ENCODE measurements around the gene TPM1. TPM values are rescaled to one million over a fixed set of nuclear protein-coding genes. Genes with fewer than 3 reads are reported as not detected.

TPM1 gene
- total RNA-seq, 1 experiment from 2014 or later = 22.5 TPM

GRCh38 chr15:63107895-63108546, 65.5 kb downstream of the TPM1 start:
- H3K36me3 ChIP-seq (ENCODE audit: control insufficient read depth in 1 of 2, insufficient read depth in 2 of 2, low read length in 2 of 2) = no peaks in the 10 kb centered on the region
- H4K20me1 ChIP-seq (ENCODE audit: insufficient read depth) = no peaks in the 10 kb centered on the region
- peak overlapping the region; percentile 98 for H2AFZ ChIP-seq (ENCODE audit: low read depth, low read length, poor library complexity, severe bottlenecking)
- intact Hi-C loops (cut with micrococcal nuclease) = no loop called here
- DNase-seq (ENCODE audit: low read depth, low spot score) (no peak), ATAC-seq (peak; percentile 91)
- H3K9me2 ChIP-seq (ENCODE audit: insufficient read depth) = no peaks in the 10 kb centered on the region
- peak overlapping the region; percentile 72 for H3K4me2 ChIP-seq (ENCODE audit: low read length)
- H3K79me2 ChIP-seq (ENCODE audit: insufficient read depth, low read length) = no peaks in the 10 kb centered on the region
- no peaks in the 10 kb centered on the region for H3K27me3 ChIP-seq (ENCODE audit: insufficient read depth, low read length)
- no TSS peak for BruUV-seq (replicated peaks)
- CTCF ChIA-PET = interaction anchor here (0.9 kb wide), 1 partner anchor 295 kb away, joined by 3 read pairs; no protein-coding TSS in a partner anchor
- H3K27ac ChIP-seq (ENCODE audit: low read depth, low read length) = no peak overlapping the region
- peaks cover 10 to 16% of the 10 kb centered on the region in 2 experiments for H3K4me1 ChIP-seq (ENCODE audit: control insufficient read depth in 1 of 2, insufficient read depth in 2 of 2, low read length in 2 of 2)
- POLR2A ChIA-PET = no interaction called here
- H3K4me3 ChIP-seq (replicated peaks in 1 of 2; ENCODE audit: low read depth in 1 of 2, low read length in 2 of 2) = peak overlapping the region in 1 of 2 experiments; percentile 39; a peak in 2 of 4 replicates
- no peak overlapping the region for H3K9ac ChIP-seq (ENCODE audit: low read length)
- TF ChIP-seq EZH2phosphoT487 (IDR thresholded peaks at IDR 0.05; ENCODE audit: borderline replicate concordance) (no peak), EGR1 (IDR thresholded peaks at IDR 0.05; ENCODE audit: low read depth) (no peak)
- RAD21 ChIA-PET (ENCODE audit: low non-redundant PET in 1 of 2, low total read pairs in 2 of 2, uncharacterized antibody in 2 of 2, unreplicated experiment in 2 of 2) = no interaction called here
- H3K9me3 ChIP-seq (ENCODE audit: control insufficient read depth in 1 of 2, insufficient read depth in 1 of 2, low read depth in 1 of 2, low read length in 2 of 2) = 0 out of 4 replicates have a peak, but pooled peaks cover 0 to 2% of the 10 kb centered on the region in 2 experiments

- no TSS peak for BruUV-seq (replicated peaks)
- no peaks in the 10 kb centered on the region for H3K79me2 ChIP-seq (ENCODE audit: insufficient read depth, low read length)
- ChIA-PET POLR2A (no interaction called here), CTCF (no interaction called here), RAD21 (ENCODE audit: low non-redundant PET in 1 of 2, low total read pairs in 2 of 2, uncharacterized antibody in 2 of 2, unreplicated experiment in 2 of 2) (no interaction called here)
- no peak for TF ChIP-seq TCF7L2 (IDR thresholded peaks at IDR 0.05; ENCODE audit: borderline replicate concordance, extremely low read depth, insufficient read depth, insufficient read length)
- TF ChIP-seq ELF1 (IDR thresholded peaks at IDR 0.05; ENCODE audit: borderline replicate concordance, low read depth) = no peak
- no peak for TF ChIP-seq REST (IDR thresholded peaks at IDR 0.05; ENCODE audit: low read depth)
- no peak for TF ChIP-seq CEBPB (IDR thresholded peaks at IDR 0.05; ENCODE audit: low read depth)
- no peak for TF ChIP-seq POLR2AphosphoS5 (IDR thresholded peaks at IDR 0.05; ENCODE audit: low read depth, low read length)
- TF ChIP-seq CTCF (IDR thresholded peaks at IDR 0.05 in 2 of 3, conservative IDR thresholded peaks at IDR 0.05 in 1 of 3; ENCODE audit: borderline replicate concordance in 1 of 3, insufficient read depth in 1 of 3, low read depth in 2 of 3, low read length in 2 of 3) = no peak
- no peak for TF ChIP-seq EZH2phosphoT487 (IDR thresholded peaks at IDR 0.05; ENCODE audit: borderline replicate concordance)
- TF ChIP-seq YY1 (IDR thresholded peaks at IDR 0.05; ENCODE audit: extremely low read depth, insufficient replicate concordance, low read depth, low read length) = no peak
- no peak for TF ChIP-seq CBX3 (IDR thresholded peaks at IDR 0.05; ENCODE audit: low read depth)
- no peak for TF ChIP-seq ZNF274 (IDR thresholded peaks at IDR 0.05; ENCODE audit: low read depth, low read length)
- DNase-seq (ENCODE audit: low read depth, low spot score) (no peak), ATAC-seq (no peak)
- intact Hi-C loops (cut with micrococcal nuclease) = no loop called here
- H3K36me3 ChIP-seq (ENCODE audit: control insufficient read depth in 1 of 2, insufficient read depth in 2 of 2, low read length in 2 of 2) = no peaks in the 10 kb centered on the region
- no peak overlapping the region for H3K9ac ChIP-seq (ENCODE audit: low read length)
- peaks cover 10 to 16% of the 10 kb centered on the region in 2 experiments for H3K4me1 ChIP-seq (ENCODE audit: control insufficient read depth in 1 of 2, insufficient read depth in 2 of 2, low read length in 2 of 2)
- no peaks in the 10 kb centered on the region for H4K20me1 ChIP-seq (ENCODE audit: insufficient read depth)
- H2AFZ ChIP-seq (ENCODE audit: low read depth, low read length, poor library complexity, severe bottlenecking) = no peak overlapping the region
- 0 out of 4 replicates have a peak, but pooled peaks cover 0 to 2% of the 10 kb centered on the region in 2 experiments for H3K9me3 ChIP-seq (ENCODE audit: control insufficient read depth in 1 of 2, insufficient read depth in 1 of 2, low read depth in 1 of 2, low read length in 2 of 2)
- no peak overlapping the region for H3K4me3 ChIP-seq (replicated peaks in 1 of 2; ENCODE audit: low read depth in 1 of 2, low read length in 2 of 2)
- H3K27me3 ChIP-seq (ENCODE audit: insufficient read depth, low read length) = no peaks in the 10 kb centered on the region
- H3K9me2 ChIP-seq (ENCODE audit: insufficient read depth) = no peaks in the 10 kb centered on the region
- H3K4me2 ChIP-seq (ENCODE audit: low read length) = no peak overlapping the region
- no peak overlapping the region for H3K27ac ChIP-seq (ENCODE audit: low read depth, low read length)
These were observed 67.0 kb downstream of the TPM1 start for GRCh38 chr15:63109498-63109897.

Measured in HCT116 (cell line).